HG02973 (cell line): ENCODE measurements around the gene MYADML2.
A peak's percentile ranks its signal among the peaks of the same experiment; 100 is the strongest.

Source experiments
- ATAC-seq: cut with Tn5 transposase; IDR thresholded peaks from one replicate; pipeline ENCODE4 v1.9.1; 2021; ENCODE audit warnings: moderate library complexity; ENCODE audit not compliant: unreplicated experiment

Gene MYADML2

GRCh38 chr17:81978524-81979298 is 31.7 kb upstream of the MYADML2 start:
- no peak for ATAC-seq

- ATAC-seq = peak; percentile 80
Measured at GRCh38 chr17:81977211-81977808, 30.3 kb upstream of the MYADML2 start, which contains the start of gene ASPSCR1. TSS of gene ASPSCR1 (plus strand) at chr17:81977629. CDS start at chr17:81977647, 18 bp downstream.

DNA sequence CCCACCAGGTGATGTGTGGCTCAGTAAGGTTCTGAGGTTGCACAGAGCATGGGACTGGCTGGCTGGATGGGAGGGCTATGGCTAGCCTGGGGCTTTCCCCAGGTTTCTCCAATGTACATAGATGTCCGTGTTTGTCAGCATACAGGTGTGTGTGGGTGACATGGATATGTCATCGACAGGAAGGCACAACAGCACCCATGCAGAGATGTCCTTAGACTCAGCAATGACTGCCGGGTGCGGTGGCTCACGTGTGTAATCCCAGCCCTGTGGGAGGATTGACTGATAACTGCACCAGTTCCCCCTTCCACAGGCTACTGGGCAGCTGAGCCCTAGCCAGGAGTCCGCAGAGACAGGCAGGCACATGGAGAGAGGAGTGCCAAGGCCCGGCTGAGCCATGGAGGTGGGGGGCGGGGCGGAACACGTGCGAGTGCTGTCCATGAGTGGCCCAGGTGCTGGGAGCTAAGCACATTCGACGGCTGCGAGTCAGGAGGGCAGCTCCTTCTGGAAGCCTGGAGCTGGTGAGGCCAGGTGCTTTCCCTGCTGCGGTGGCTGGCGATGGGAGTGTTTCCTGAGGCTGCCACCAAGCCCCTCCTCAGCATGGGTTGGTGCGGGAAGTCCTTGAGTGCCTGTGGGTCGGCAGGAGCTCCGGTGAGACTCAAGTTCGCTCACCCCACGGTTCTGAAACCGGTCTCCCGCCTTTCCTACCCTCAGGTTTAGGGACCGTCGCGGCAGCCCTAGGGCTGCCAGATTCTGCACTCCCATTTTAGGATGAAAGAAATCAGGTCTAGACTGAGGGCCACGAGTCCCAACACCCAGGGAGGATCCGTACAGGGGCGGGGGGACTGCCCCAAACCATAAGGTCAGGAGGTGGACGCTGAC is 29.5 kb upstream of the MYADML2 start:
- ATAC-seq = peak; percentile 3

GRCh38 chr17:81973432-81973831 is 26.4 kb upstream of the MYADML2 start:
- no peak for ATAC-seq

DNA sequence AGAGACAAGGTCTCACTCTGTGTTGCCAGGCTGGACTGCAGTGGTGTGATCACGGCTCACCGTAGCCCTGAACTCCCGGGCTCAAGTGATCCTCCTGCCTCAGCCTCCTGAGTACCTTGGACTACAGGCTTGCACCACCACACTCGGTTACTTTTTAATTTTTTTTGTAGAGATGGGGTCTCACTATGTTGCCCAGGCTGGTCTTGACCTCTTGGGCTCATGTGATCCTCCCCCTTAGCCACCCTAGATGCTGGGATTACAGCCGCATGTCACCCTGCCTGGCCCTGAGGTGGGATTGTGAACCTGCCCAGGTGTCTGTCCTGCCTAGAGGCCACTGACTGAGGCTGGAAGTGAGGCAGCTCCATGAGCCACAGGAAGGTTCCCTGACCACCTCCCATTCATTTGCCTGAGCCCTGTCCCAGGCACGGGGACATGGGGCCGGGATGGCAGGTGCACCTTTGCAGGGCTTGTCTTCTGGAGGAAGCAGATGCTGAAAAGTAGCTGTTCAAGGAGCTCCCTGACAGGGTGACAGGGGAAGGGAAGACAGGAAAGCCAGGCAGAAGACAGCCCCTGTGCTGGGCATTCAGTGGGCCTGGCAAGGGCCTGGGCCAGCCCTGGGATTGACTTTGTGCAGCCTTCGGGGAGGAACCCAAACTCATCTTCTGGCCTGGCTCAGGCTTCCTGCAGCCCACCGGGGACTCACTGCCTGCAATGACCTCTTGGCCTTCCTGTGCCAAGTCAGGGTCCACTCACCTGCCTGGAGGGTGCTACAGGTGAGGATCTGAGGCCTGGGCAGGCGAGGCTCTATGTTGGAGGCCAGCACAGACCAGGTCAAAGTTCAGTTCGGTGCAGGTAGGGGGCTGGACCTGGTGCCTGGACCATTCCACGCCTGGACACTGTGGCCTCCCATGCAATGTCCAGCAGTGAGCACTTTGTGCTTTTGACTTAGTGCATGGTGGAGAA is 22.1 kb upstream of the MYADML2 start:
- no peak for ATAC-seq

DNA sequence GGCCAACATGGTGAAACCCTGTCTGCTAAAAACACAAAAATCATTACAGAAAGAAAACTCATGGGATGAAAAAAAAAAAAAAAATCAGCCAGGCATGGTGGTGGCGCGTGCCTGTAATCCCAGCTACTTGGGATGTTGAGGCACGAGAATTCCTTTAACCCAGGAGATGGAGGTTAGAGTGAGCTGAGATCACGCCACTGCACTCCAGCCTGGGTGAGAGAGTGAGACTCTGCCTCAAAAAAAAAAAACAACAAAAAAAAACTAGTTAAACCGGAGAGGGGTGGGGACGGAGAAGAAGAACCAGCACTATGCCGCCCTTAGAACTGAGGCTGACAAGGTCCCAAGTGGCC is 21.3 kb upstream of the MYADML2 start:
- no peak for ATAC-seq

DNA sequence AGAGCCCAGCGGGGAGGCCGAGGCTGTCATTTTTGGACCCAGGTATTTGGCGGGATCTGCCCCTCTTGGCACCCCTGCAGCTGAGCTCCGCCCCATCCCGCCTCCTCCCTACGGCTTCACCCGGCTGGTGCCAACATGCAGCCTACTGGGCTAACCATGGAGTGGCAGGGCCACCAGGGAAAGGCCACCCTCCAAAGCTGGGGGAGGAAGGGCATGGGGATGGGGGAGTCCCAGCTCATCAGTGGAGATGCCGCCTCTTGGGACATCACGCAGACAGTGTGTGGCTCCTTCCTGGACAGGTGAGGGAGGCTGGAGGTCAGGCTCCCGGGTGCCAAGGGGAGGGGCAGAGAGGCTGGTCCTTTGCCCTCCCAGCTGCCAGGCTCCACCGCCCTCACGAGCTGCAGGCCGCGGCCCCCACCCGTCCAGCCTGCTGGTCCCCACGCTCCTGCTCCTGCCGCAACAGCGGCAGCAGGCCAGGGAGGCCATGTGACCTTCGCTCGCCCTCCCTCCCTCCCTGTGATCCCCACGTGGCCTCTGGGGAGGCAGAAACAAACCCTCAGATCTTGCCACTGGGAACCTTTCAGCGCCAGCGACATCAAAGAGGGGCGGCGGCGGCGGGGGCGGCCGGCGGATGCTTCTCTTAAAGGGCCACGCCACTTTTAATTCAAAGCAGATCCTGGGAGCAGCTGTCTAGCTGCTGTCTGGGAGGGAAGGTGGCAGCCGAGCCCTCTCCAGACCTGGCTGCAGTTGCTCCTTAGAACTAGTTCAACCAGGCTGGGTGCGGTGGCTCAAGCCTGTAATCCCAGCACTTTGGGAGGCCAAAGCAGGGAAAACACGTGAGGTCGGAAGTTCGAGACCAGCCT is 20.7 kb upstream of the MYADML2 start:
- no peak for ATAC-seq

DNA sequence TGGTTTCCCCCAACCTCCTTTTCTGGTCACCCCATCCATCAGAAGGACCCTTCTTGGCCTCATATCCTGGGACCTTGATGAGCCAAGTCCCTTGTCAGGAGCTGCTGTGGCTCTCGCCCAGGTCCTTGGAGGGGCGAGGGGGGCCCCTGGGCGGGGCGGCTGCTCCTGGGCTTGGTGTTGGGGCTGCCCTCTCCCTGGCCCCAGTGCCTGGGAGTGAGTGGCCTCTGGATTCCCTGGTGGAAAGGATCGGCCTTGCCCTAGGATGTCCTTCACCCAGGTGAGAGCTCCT is 20.2 kb upstream of the MYADML2 start:
- no peak for ATAC-seq

GRCh38 chr17:81966343-81967243 is 19.6 kb upstream of the MYADML2 start:
- no peak for ATAC-seq

GRCh38 chr17:81964081-81964849 is 17.2 kb upstream of the MYADML2 start:
- no peak for ATAC-seq

DNA sequence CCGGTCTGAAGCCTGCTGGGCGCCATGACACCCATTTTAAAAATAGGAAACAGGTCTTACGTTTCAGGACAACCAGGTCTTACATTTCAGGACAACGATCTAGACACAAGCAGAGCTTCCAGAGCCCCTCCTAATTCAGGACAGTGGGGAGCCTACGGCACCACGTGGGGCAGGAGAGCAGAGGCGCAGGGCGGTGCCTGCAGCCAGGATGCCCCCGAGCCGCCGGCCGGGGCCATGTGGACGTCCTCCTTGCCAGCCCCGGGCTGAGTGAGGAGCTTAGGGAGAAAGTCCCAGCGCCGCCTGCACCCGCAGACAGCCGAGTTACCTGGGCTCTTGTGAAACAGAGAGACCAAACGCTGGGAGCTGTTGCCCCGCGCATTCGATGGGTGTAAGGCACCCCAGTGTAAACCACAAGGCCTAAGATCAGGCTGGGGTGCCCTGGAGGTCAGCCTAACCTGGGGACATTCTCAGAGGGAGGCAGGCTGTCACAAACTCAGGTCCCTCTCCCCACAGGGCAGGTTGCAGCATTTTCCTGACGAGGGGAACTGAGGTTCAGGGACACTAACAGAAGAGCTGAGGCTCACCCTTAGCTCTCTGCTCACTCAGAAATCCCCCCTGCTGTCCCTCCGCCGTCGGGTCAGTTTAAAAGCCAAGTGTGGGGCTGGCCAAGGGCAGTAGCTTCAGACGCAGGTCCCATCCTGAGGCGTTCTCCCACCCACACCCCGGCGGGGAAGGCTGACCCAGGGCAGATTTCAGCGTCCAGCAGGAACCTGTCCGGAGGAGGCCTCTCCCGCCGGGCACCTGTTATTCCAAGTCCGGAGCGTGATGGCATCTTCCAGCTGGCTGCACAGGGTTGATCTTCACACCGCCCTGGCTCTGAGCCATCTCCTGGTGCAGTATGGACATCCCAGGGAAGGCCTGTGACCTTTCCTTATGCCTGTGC is 15.7 kb upstream of the MYADML2 start:
- ATAC-seq = no peak

DNA sequence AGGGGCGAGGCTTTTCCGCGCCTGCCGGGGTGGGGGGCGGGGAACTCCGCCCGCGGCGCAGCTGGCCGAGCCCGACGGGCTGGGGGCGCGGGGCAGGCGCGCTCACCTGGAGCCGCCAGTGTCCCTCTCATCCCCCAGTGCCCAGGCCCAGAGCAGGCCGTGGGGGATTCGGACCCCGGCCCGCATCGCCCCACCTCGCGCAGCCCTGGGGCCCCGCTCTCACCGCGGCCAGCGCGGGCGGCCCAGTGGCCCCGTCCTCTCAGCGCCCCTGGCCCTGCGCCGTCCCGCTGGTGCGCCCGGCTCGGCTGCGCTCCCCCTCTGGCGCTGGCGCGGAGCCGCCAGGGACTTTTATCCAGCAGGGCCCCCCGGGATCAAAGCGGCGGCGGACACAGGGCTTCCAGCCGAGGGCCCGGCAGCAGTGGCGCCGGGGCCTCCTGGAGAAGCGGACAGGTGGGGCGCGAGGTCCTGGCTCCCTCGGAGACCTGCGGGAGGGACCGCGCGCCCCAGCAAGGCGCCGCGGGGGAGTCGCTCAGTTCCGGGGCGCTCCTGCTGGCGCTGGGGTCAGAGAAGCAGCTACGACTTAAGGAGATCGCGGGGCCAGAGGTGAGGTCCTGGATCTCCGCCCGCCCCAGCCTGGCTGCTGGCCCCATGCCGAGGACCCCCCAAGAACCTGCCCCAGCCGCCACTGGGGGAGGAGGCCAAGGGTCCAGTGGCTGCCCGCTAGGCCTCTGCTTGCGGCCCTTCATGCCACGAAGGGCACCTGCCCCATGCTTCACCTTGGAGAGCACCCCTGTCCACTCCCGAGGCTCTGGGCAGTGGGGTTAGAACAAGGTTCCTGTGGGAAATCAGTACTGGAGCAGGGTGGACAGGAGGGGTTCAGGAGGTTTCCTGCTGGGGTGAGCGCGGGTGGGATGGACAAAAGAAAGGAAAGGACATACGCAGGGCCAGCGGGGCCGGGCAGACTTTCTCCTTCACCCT is 14.8 kb upstream of the MYADML2 start:
- ATAC-seq = no peak

DNA sequence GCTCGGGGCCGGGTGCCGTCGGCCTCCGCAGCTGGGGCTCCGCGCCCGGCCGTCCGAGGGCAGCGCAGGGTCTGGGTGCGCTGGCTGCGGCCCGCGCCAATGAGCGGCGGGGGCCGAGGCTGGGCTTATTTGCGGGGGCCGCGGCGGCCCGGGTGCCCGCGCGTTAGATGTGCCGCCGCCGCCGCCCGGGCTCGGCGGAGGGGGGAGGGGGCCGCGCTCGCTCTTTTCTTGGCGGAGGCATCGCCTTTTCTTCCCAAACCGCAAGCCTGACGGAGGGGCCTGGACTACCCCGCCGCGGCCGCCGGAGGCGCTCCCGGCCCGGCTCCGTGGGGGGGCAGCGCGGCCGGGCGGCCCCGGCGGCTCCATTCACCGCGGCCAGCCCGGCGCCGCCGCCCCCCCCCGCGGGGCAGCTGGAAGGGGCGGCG is 14.1 kb upstream of the MYADML2 start, which contains the start of gene NOTUM:
Gene NOTUM, minus strand, starts transcription at position 101 of the 425 bp plus-strand sequence. CDS start 278 bp downstream, outside the sequence.
- no peak for ATAC-seq

- ATAC-seq = no peak
Measured at GRCh38 chr17:81960130-81960958, 13.3 kb upstream of the MYADML2 start.
